GM23338 (cell line): ENCODE results near the gene USP9Y. TPM values are rescaled to one million over a fixed set of nuclear protein-coding genes. Genes with fewer than 3 reads are reported as not detected.

Experiments used
- ATAC-seq: fragments of 200-7000 bp; cut with Tn5 transposase; 3 replicates; pipeline ENCODE4 v1.9.1; 2020
- DNase-seq: peaks from one replicate; pipeline ENCODE4 v3.0.0-alpha.2; 2015; ENCODE audit warnings: low spot score
- H2AFZ ChIP-seq: fragments of 200-600 bp; sonication (generic); 2 replicates; pipeline ENCODE4 v1.8.0; 2016; ENCODE audit warnings: antibody characterized with exemption, mild to moderate bottlenecking, moderate library complexity
- H3F3A ChIP-seq: fragments of 200-600 bp; sonication (generic); replicated peaks from 2 replicates; pipeline ENCODE4 v1.8.0; 2017; ENCODE audit warnings: antibody characterized with exemption, mixed run types, low read depth
- H3K27ac ChIP-seq: fragments of 200-600 bp; sonication (generic); 2 replicates; pipeline ENCODE4 v1.6.1; 2016; ENCODE audit warnings: low read depth
- H3K27me3 ChIP-seq: fragments of 200-600 bp; sonication (generic); 2 replicates; pipeline ENCODE4 v1.8.0; 2016; ENCODE audit warnings: mild to moderate bottlenecking, mixed run types, moderate library complexity; ENCODE audit not compliant: insufficient read depth
- H3K36me3 ChIP-seq: fragments of 200-600 bp; sonication (generic); 2 replicates; pipeline ENCODE4 v1.8.0; 2016; ENCODE audit warnings: mild to moderate bottlenecking; ENCODE audit not compliant: insufficient read depth
- H3K4me1 ChIP-seq: fragments of 200-600 bp; sonication (generic); 2 replicates; pipeline ENCODE4 v1.8.0; 2016; ENCODE audit warnings: mild to moderate bottlenecking, moderate library complexity; ENCODE audit not compliant: insufficient read depth
- H3K4me2 ChIP-seq: fragments of 200-600 bp; sonication (generic); 2 replicates; pipeline ENCODE4 v1.7.1; 2017; ENCODE audit warnings: mixed run types
- H3K4me3 ChIP-seq: fragments of 200-600 bp; sonication (generic); 2 replicates; pipeline ENCODE4 v1.6.1; 2016; ENCODE audit warnings: mixed run types
- H3K79me2 ChIP-seq: fragments of 200-600 bp; sonication (generic); replicated peaks from 2 replicates; pipeline ENCODE4 v1.8.0; 2017; ENCODE audit warnings: mild to moderate bottlenecking; ENCODE audit not compliant: insufficient read depth
- H3K9me2 ChIP-seq: fragments of 200-600 bp; sonication (generic); 2 replicates; pipeline ENCODE4 v1.8.0; 2017; ENCODE audit not compliant: insufficient read depth
- H4K20me1 ChIP-seq: fragments of 200-600 bp; sonication (generic); replicated peaks from 2 replicates; pipeline ENCODE4 v1.8.0; 2017; ENCODE audit warnings: mild to moderate bottlenecking; ENCODE audit not compliant: insufficient read depth
- H3K27ac Mint-ChIP-seq: 2 replicates; pipeline ENCODE4 v1.8.0; 2020; ENCODE audit warnings: inconsistent platforms, mild to moderate bottlenecking, moderate library complexity, mixed read lengths
- H3K27me3 Mint-ChIP-seq: 3 replicates; pipeline ENCODE4 v1.8.0; 2022; ENCODE audit warnings: low read depth, mild to moderate bottlenecking, moderate library complexity, mixed read lengths, inconsistent platforms; ENCODE audit not compliant: insufficient read depth, poor library complexity
- H3K36me3 Mint-ChIP-seq: 3 replicates; pipeline ENCODE4 v1.8.0; 2021; ENCODE audit warnings: low read depth, mild to moderate bottlenecking, inconsistent platforms, moderate library complexity, mixed read lengths
- H3K4me1 Mint-ChIP-seq: 3 replicates; pipeline ENCODE4 v1.8.0; 2020; ENCODE audit warnings: mild to moderate bottlenecking, inconsistent platforms, mixed read lengths
- H3K4me3 Mint-ChIP-seq: 3 replicates; pipeline ENCODE4 v1.8.0; 2021; ENCODE audit warnings: moderate library complexity, mild to moderate bottlenecking, inconsistent platforms, mixed read lengths
- H3K9me3 Mint-ChIP-seq: 3 replicates; pipeline ENCODE4 v1.8.0; 2020; ENCODE audit warnings: moderate library complexity, mild to moderate bottlenecking, inconsistent platforms, mixed read lengths
- CREB1 ChIP-seq: fragments of 250-450 bp; sonication (Bioruptor Pico); IDR thresholded peaks from 2 replicates; pipeline ENCODE4 v1.5.0; 2020; ENCODE audit warnings: low read depth, mild to moderate bottlenecking, moderate library complexity
- EZH2phosphoT487 ChIP-seq: fragments of 200-600 bp; sonication (generic); IDR thresholded peaks from one replicate; pipeline ENCODE4 v1.8.1; 2018; ENCODE audit warnings: antibody characterized with exemption; ENCODE audit not compliant: unreplicated experiment
- JUNB ChIP-seq: IDR thresholded peaks from one replicate; pipeline ENCODE4 v1.6.1; 2016; ENCODE audit warnings: antibody characterized with exemption; ENCODE audit not compliant: unreplicated experiment
- NANOG ChIP-seq: IDR thresholded peaks from 2 replicates; pipeline ENCODE4 v1.6.1; 2016; ENCODE audit warnings: antibody characterized with exemption, borderline replicate concordance
- POLR2AphosphoS5 ChIP-seq: IDR thresholded peaks from 2 replicates; pipeline ENCODE4 v1.6.1; 2016; ENCODE audit warnings: antibody characterized with exemption, low read depth
- STAT1 ChIP-seq: IDR thresholded peaks from one replicate; pipeline ENCODE4 v1.6.1; 2016; ENCODE audit warnings: antibody characterized with exemption; ENCODE audit not compliant: unreplicated experiment
- ZNF114 ChIP-seq: fragments of 250-450 bp; sonication (Bioruptor Pico); IDR thresholded peaks from 2 replicates; pipeline ENCODE4 v1.5.0; 2020; ENCODE audit warnings: mild to moderate bottlenecking, moderate library complexity
- ZNF331 ChIP-seq: fragments of 250-450 bp; sonication (Bioruptor Pico); IDR thresholded peaks from 2 replicates; pipeline ENCODE4 v1.5.0; 2020; ENCODE audit warnings: low read depth, mild to moderate bottlenecking, moderate library complexity
- polyA plus RNA-seq: library from polyadenylated mRNA; unstranded; fragments of >200 nt; fragmentation: Nextera tagmentation; extraction: Ambion mirVana; gene quantifications from 2 replicates; pipeline ENCODE4 v1.2.1, GENCODE V29; 2016
- total RNA-seq: library from RNA; depleted of rRNA; stranded (reverse); fragments of >200 nt; shearing (Covaris generic); gene quantifications from 2 replicates; pipeline ENCODE4 v1.2.3, GENCODE V29; 2014
- TF ChIP-seq, protein P1 (sequence below): fragments of 250-450 bp; sonication (Bioruptor Pico); IDR thresholded peaks from 2 replicates; pipeline ENCODE4 v1.5.0; 2020; ENCODE audit warnings: mild to moderate bottlenecking, moderate library complexity
- TF ChIP-seq, protein P2 (sequence below): IDR thresholded peaks from one replicate; pipeline ENCODE4 v1.6.1; 2018; ENCODE audit warnings: antibody characterized with exemption; ENCODE audit not compliant: unreplicated experiment
- TF ChIP-seq, protein P3 (sequence below): IDR thresholded peaks from 2 replicates; pipeline ENCODE4 v1.6.1; 2016; ENCODE audit warnings: antibody characterized with exemption
- TF ChIP-seq, protein P4 (sequence below), 2 experiments: fragments of 200-600 bp in 1 of 2; sonication (generic) in 1 of 2; conservative IDR thresholded peaks; 2 replicates each; pipeline versions ENCODE4 v1.5.1 to v1.6.1; 2016 to 2017; ENCODE audit warnings: antibody characterized with exemption in 2 of 2, low read depth in 2 of 2, mild to moderate bottlenecking in 2 of 2, moderate library complexity in 1 of 2

Gene USP9Y
- total and polyA plus RNA-seq, 2 experiments from 2014 or later, result 23.7 to 49.0 TPM

DNA sequence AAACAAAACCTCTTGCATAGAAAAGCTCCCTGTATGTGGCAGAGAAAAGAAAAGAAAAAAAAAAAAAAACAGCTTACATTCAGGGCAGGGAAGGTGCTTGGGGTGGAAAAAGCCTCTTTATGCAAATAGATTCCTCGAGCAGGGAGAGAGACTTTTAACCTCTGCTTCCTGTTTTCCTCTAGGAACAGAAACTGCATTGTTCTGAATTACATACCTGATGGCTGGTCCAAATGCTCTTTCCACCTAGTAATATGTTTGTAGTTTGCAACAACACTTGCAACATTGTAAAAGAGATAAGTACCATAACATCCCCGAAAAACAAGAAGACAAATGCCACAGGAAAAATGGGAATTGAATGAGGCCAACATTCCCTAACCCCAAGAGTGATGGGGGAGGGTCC, 944 bp upstream of the USP9Y start:
- no peaks in the 10 kb centered on the region for H3K4me1 ChIP-seq
- Mint-ChIP-seq H3K27me3 (peaks cover 3% of the 10 kb centered on the region), H3K4me1 (peaks cover 5% of the 10 kb centered on the region; the same call in 2 of the 3 replicates), H3K4me3 (no peak overlapping the region), H3K9me3 (peaks cover 45% of the 10 kb centered on the region), H3K27ac (no peak overlapping the region; the same call in 1 of the 2 replicates), H3K36me3 (peaks cover 83% of the 10 kb centered on the region)
- no peak overlapping the region for H3K4me2 ChIP-seq
- H2AFZ ChIP-seq, result no peak overlapping the region
- H4K20me1 ChIP-seq, result no peaks in the 10 kb centered on the region
- no peak; the same call in 2 of the 3 replicates for ATAC-seq
- peaks cover 51% of the 10 kb centered on the region for H3K79me2 ChIP-seq
- peaks cover 4% of the 10 kb centered on the region; the same call in 1 of the 2 replicates for H3K36me3 ChIP-seq
- H3K4me3 ChIP-seq, result no peak overlapping the region
- no peaks in the 10 kb centered on the region for H3K27me3 ChIP-seq
- peak overlapping the region; percentile 89 for H3K27ac ChIP-seq
- H3K9me2 ChIP-seq, result no peaks in the 10 kb centered on the region; the same call in 1 of the 2 replicates
- H3F3A ChIP-seq, result 0 out of 2 replicates have a peak, but pooled peaks cover 7% of the 10 kb centered on the region
- TF ChIP-seq, protein P1, sequence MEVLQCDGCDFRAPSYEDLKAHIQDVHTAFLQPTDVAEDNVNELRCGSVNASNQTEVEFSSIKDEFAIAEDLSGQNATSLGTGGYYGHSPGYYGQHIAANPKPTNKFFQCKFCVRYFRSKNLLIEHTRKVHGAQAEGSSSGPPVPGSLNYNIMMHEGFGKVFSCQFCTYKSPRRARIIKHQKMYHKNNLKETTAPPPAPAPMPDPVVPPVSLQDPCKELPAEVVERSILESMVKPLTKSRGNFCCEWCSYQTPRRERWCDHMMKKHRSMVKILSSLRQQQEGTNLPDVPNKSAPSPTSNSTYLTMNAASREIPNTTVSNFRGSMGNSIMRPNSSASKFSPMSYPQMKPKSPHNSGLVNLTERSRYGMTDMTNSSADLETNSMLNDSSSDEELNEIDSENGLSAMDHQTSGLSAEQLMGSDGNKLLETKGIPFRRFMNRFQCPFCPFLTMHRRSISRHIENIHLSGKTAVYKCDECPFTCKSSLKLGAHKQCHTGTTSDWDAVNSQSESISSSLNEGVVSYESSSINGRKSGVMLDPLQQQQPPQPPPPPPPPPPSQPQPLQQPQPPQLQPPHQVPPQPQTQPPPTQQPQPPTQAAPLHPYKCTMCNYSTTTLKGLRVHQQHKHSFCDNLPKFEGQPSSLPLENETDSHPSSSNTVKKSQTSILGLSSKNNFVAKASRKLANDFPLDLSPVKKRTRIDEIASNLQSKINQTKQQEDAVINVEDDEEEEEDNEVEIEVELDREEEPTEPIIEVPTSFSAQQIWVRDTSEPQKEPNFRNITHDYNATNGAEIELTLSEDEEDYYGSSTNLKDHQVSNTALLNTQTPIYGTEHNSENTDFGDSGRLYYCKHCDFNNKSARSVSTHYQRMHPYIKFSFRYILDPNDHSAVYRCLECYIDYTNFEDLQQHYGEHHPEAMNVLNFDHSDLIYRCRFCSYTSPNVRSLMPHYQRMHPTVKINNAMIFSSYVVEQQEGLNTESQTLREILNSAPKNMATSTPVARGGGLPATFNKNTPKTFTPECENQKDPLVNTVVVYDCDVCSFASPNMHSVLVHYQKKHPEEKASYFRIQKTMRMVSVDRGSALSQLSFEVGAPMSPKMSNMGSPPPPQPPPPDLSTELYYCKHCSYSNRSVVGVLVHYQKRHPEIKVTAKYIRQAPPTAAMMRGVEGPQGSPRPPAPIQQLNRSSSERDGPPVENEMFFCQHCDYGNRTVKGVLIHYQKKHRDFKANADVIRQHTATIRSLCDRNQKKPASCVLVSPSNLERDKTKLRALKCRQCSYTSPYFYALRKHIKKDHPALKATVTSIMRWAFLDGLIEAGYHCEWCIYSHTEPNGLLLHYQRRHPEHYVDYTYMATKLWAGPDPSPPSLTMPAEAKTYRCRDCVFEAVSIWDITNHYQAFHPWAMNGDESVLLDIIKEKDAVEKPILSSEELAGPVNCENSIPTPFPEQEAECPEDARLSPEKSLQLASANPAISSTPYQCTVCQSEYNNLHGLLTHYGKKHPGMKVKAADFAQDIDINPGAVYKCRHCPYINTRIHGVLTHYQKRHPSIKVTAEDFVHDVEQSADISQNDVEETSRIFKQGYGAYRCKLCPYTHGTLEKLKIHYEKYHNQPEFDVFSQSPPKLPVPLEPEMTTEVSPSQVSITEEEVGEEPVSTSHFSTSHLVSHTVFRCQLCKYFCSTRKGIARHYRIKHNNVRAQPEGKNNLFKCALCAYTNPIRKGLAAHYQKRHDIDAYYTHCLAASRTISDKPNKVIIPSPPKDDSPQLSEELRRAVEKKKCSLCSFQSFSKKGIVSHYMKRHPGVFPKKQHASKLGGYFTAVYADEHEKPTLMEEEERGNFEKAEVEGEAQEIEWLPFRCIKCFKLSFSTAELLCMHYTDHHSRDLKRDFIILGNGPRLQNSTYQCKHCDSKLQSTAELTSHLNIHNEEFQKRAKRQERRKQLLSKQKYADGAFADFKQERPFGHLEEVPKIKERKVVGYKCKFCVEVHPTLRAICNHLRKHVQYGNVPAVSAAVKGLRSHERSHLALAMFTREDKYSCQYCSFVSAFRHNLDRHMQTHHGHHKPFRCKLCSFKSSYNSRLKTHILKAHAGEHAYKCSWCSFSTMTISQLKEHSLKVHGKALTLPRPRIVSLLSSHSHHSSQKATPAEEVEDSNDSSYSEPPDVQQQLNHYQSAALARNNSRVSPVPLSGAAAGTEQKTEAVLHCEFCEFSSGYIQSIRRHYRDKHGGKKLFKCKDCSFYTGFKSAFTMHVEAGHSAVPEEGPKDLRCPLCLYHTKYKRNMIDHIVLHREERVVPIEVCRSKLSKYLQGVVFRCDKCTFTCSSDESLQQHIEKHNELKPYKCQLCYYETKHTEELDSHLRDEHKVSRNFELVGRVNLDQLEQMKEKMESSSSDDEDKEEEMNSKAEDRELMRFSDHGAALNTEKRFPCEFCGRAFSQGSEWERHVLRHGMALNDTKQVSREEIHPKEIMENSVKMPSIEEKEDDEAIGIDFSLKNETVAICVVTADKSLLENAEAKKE (CRISPR knock-in tag), result no peak
- no peak for TF ChIP-seq ZNF114 (CRISPR knock-in tag)
- TF ChIP-seq EZH2phosphoT487, result no peak
- no peak for TF ChIP-seq STAT1
- no peak for TF ChIP-seq CREB1 (CRISPR knock-in tag)
- TF ChIP-seq, protein P2, sequence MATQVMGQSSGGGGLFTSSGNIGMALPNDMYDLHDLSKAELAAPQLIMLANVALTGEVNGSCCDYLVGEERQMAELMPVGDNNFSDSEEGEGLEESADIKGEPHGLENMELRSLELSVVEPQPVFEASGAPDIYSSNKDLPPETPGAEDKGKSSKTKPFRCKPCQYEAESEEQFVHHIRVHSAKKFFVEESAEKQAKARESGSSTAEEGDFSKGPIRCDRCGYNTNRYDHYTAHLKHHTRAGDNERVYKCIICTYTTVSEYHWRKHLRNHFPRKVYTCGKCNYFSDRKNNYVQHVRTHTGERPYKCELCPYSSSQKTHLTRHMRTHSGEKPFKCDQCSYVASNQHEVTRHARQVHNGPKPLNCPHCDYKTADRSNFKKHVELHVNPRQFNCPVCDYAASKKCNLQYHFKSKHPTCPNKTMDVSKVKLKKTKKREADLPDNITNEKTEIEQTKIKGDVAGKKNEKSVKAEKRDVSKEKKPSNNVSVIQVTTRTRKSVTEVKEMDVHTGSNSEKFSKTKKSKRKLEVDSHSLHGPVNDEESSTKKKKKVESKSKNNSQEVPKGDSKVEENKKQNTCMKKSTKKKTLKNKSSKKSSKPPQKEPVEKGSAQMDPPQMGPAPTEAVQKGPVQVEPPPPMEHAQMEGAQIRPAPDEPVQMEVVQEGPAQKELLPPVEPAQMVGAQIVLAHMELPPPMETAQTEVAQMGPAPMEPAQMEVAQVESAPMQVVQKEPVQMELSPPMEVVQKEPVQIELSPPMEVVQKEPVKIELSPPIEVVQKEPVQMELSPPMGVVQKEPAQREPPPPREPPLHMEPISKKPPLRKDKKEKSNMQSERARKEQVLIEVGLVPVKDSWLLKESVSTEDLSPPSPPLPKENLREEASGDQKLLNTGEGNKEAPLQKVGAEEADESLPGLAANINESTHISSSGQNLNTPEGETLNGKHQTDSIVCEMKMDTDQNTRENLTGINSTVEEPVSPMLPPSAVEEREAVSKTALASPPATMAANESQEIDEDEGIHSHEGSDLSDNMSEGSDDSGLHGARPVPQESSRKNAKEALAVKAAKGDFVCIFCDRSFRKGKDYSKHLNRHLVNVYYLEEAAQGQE, result no peak
- no peak for TF ChIP-seq ZNF331 (CRISPR knock-in tag)
- TF ChIP-seq, protein P3, sequence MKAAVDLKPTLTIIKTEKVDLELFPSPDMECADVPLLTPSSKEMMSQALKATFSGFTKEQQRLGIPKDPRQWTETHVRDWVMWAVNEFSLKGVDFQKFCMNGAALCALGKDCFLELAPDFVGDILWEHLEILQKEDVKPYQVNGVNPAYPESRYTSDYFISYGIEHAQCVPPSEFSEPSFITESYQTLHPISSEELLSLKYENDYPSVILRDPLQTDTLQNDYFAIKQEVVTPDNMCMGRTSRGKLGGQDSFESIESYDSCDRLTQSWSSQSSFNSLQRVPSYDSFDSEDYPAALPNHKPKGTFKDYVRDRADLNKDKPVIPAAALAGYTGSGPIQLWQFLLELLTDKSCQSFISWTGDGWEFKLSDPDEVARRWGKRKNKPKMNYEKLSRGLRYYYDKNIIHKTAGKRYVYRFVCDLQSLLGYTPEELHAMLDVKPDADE, result no peak
- no peak for TF ChIP-seq JUNB
- no peak for TF ChIP-seq NANOG
- TF ChIP-seq, protein P4, sequence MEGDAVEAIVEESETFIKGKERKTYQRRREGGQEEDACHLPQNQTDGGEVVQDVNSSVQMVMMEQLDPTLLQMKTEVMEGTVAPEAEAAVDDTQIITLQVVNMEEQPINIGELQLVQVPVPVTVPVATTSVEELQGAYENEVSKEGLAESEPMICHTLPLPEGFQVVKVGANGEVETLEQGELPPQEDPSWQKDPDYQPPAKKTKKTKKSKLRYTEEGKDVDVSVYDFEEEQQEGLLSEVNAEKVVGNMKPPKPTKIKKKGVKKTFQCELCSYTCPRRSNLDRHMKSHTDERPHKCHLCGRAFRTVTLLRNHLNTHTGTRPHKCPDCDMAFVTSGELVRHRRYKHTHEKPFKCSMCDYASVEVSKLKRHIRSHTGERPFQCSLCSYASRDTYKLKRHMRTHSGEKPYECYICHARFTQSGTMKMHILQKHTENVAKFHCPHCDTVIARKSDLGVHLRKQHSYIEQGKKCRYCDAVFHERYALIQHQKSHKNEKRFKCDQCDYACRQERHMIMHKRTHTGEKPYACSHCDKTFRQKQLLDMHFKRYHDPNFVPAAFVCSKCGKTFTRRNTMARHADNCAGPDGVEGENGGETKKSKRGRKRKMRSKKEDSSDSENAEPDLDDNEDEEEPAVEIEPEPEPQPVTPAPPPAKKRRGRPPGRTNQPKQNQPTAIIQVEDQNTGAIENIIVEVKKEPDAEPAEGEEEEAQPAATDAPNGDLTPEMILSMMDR (conservative IDR thresholded peaks at IDR 0.05; ENCODE audit: low read depth in 2 of 2), result no peak
- TF ChIP-seq POLR2AphosphoS5, result no peak
- peak; percentile 35 for DNase-seq
